ENCODE measurements around the gene ZDHHC5.

The ZDHHC5 gene

DNA sequence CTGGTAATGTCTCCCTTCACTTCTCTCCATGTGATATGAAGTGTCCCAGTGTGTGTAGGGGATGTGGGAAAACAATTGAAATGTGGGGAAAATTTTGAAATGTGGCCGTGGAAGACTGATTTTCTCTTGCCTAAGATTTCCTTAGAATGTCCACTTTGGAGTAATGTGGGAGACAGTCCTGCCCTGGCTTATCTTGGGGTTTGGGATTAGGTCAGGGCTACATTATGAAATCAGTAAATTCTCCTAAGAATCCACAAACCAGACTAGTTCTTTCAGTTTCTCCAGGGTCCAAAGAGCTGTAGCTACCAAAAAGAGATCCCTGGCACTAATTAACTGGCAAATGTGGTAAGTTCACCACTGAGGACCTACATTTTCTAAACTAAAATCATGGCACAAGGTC, 41.0 kb upstream of the ZDHHC5 start:
- H3K36me3 ChIP-seq (ENCODE audit: insufficient read depth, low read length): no peaks in the 10 kb centered on the region
- H3K9me2 ChIP-seq (replicated peaks; ENCODE audit: low read depth, low read length): no peaks in the 10 kb centered on the region
- H3K4me1 ChIP-seq (ENCODE audit: insufficient read depth, low read length, poor library complexity, severe bottlenecking): peaks cover 8% of the 10 kb centered on the region
- no peak overlapping the region for H2AFZ ChIP-seq (ENCODE audit: low read length)
- H3K79me2 ChIP-seq (ENCODE audit: insufficient read depth, low read length): no peaks in the 10 kb centered on the region
- H3K4me2 ChIP-seq (ENCODE audit: low read depth, low read length, poor library complexity, severe bottlenecking): no peak overlapping the region
- no peaks in the 10 kb centered on the region for H3K9me3 ChIP-seq (ENCODE audit: insufficient read depth, low read depth, low read length)
- H3K4me3 ChIP-seq (ENCODE audit: low read length, poor library complexity, severe bottlenecking): no peak overlapping the region
- TF ChIP-seq EZH2phosphoT487 (IDR thresholded peaks at IDR 0.05; ENCODE audit: borderline replicate concordance): no peak
- TF ChIP-seq, protein P1, sequence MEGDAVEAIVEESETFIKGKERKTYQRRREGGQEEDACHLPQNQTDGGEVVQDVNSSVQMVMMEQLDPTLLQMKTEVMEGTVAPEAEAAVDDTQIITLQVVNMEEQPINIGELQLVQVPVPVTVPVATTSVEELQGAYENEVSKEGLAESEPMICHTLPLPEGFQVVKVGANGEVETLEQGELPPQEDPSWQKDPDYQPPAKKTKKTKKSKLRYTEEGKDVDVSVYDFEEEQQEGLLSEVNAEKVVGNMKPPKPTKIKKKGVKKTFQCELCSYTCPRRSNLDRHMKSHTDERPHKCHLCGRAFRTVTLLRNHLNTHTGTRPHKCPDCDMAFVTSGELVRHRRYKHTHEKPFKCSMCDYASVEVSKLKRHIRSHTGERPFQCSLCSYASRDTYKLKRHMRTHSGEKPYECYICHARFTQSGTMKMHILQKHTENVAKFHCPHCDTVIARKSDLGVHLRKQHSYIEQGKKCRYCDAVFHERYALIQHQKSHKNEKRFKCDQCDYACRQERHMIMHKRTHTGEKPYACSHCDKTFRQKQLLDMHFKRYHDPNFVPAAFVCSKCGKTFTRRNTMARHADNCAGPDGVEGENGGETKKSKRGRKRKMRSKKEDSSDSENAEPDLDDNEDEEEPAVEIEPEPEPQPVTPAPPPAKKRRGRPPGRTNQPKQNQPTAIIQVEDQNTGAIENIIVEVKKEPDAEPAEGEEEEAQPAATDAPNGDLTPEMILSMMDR (conservative IDR thresholded peaks at IDR 0.05; ENCODE audit: low read length): no peak
- no peaks in the 10 kb centered on the region for H3F3A ChIP-seq (ENCODE audit: low read depth)
- no peak overlapping the region for H3K9ac ChIP-seq (ENCODE audit: low read depth, low read length, poor library complexity, severe bottlenecking)
- no peaks in the 10 kb centered on the region for H4K20me1 ChIP-seq (ENCODE audit: insufficient read depth, low read length, poor library complexity, severe bottlenecking)
- H3K27me3 ChIP-seq (ENCODE audit: insufficient read depth, low read length, poor library complexity, severe bottlenecking): no peaks in the 10 kb centered on the region

DNA sequence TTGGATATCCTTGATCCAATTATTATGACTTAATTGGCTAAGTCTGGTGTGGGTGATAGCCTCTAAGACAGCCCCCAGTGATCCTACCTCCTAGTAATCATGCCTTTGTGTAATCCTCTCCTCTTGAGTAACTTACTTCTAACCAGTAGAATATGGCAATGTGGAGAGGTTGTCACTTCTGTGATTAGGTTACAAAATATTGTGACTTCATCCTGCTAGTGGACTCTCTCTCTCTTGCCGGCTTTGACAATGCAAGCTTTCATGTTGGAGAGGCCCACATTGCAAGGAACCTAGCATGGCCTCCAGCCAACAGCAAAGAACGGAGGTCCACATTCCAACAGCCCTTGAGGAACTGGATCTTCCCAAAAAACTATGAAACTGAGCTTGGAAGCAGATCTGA, 37.7 kb upstream of the ZDHHC5 start:
- Histone ChIP-seq H3K9me2 (replicated peaks; ENCODE audit: low read depth, low read length) (no peaks in the 10 kb centered on the region), H3K36me3 (ENCODE audit: insufficient read depth, low read length) (no peaks in the 10 kb centered on the region), H3K4me2 (ENCODE audit: low read depth, low read length, poor library complexity, severe bottlenecking) (no peak overlapping the region), H3K9ac (ENCODE audit: low read depth, low read length, poor library complexity, severe bottlenecking) (no peak overlapping the region), H3F3A (ENCODE audit: low read depth) (no peaks in the 10 kb centered on the region), H2AFZ (ENCODE audit: low read length) (no peak overlapping the region), H3K27me3 (ENCODE audit: insufficient read depth, low read length, poor library complexity, severe bottlenecking) (no peaks in the 10 kb centered on the region), H3K9me3 (ENCODE audit: insufficient read depth, low read depth, low read length) (no peaks in the 10 kb centered on the region), H4K20me1 (ENCODE audit: insufficient read depth, low read length, poor library complexity, severe bottlenecking) (no peaks in the 10 kb centered on the region), H3K4me3 (ENCODE audit: low read length, poor library complexity, severe bottlenecking) (no peak overlapping the region), H3K79me2 (ENCODE audit: insufficient read depth, low read length) (no peaks in the 10 kb centered on the region), H3K4me1 (ENCODE audit: insufficient read depth, low read length, poor library complexity, severe bottlenecking) (peaks cover 8% of the 10 kb centered on the region)
- TF ChIP-seq, protein P1 (conservative IDR thresholded peaks at IDR 0.05; ENCODE audit: low read length): no peak
- TF ChIP-seq EZH2phosphoT487 (IDR thresholded peaks at IDR 0.05; ENCODE audit: borderline replicate concordance): no peak

GRCh38 chr11:57632116-57632515, 35.8 kb upstream of the ZDHHC5 start:
- TF ChIP-seq, protein P1 (conservative IDR thresholded peaks at IDR 0.05; ENCODE audit: low read length): no peak
- TF ChIP-seq EZH2phosphoT487 (IDR thresholded peaks at IDR 0.05; ENCODE audit: borderline replicate concordance): no peak
- Histone ChIP-seq H3K36me3 (ENCODE audit: insufficient read depth, low read length) (no peaks in the 10 kb centered on the region), H3F3A (ENCODE audit: low read depth) (no peaks in the 10 kb centered on the region), H3K9me3 (ENCODE audit: insufficient read depth, low read depth, low read length) (no peaks in the 10 kb centered on the region), H3K27me3 (ENCODE audit: insufficient read depth, low read length, poor library complexity, severe bottlenecking) (no peaks in the 10 kb centered on the region), H3K4me3 (ENCODE audit: low read length, poor library complexity, severe bottlenecking) (no peak overlapping the region), H4K20me1 (ENCODE audit: insufficient read depth, low read length, poor library complexity, severe bottlenecking) (no peaks in the 10 kb centered on the region), H3K4me1 (ENCODE audit: insufficient read depth, low read length, poor library complexity, severe bottlenecking) (peaks cover 18% of the 10 kb centered on the region), H3K4me2 (ENCODE audit: low read depth, low read length, poor library complexity, severe bottlenecking) (no peak overlapping the region), H3K9me2 (replicated peaks; ENCODE audit: low read depth, low read length) (no peaks in the 10 kb centered on the region), H3K79me2 (ENCODE audit: insufficient read depth, low read length) (no peaks in the 10 kb centered on the region), H3K9ac (ENCODE audit: low read depth, low read length, poor library complexity, severe bottlenecking) (no peak overlapping the region), H2AFZ (ENCODE audit: low read length) (no peak overlapping the region)
